Placental pericyte (primary cell): ENCODE data around the gene KDSR. TPM values are rescaled to one million over a fixed set of nuclear protein-coding genes. Genes with fewer than 3 reads are reported as not detected.

Source experiments
- total RNA-seq: library from RNA; depleted of rRNA; stranded (reverse); fragments of >200 nt; gene quantifications from 2 replicates; pipeline ENCODE4 v1.2.3, GENCODE V29; 2012

Gene KDSR, protein sequence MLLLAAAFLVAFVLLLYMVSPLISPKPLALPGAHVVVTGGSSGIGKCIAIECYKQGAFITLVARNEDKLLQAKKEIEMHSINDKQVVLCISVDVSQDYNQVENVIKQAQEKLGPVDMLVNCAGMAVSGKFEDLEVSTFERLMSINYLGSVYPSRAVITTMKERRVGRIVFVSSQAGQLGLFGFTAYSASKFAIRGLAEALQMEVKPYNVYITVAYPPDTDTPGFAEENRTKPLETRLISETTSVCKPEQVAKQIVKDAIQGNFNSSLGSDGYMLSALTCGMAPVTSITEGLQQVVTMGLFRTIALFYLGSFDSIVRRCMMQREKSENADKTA
- 38.4 and 63.0 TPM in 2 replicates for total RNA-seq

DNA sequence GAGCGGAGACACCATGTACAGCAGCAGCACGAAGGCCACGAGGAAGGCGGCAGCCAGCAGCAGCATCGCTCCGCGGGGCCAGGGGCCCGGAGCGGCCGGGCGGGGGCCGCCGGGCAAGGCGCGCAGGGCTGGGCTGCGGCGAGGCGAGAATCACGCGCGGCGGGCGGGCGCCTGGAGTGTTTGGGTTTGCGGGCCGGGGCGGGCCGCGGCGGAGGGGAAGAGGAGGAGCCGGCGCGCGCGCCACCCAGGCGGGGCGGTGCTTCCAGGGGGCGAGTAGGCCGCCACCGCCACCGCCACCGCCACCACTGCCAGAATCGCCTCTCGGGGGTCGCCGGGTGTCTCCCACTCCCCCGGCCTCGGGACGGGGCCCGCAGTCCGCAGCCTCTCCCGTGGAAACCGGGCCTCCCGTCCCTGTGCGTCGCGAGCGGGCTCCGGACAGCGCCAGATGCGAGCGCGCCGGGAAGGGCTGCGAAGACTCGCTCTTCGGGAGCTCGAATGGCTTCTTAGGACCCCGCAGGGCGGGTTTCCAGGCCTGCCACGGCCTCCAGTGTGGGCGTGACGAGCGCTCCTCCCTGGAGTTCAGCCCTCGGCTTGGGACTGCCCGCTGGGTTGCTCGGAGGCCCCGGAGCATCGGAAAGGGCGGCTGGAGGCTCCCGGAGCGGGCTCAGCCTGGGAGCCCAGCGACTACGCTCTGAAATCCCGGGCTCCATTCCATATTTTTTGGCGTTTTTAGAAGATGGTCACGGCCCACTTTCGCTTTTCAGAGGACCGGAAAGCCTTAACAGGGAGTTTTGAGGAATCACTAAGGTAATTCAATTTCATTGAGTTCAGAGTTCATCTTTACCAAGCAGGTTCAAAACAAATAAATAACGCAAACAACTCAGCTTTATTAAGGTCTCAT lies at the start of gene KDSR:
KDSR (minus strand) TSS at position 154 of the 901 bp plus-strand sequence; CDS start at position 66, 88 bp downstream.

GRCh38 chr18:63319383-63320122 lies 47.5 kb downstream of the KDSR start, which contains the start of gene BCL2:
Gene BCL2 (minus strand): TSS chr18:63319769.

Other genes starting within 250 kb of the KDSR start
- 2.8 and 3.0 TPM in 2 replicates for gene BCL2, start 47.4 kb downstream of the KDSR start, total RNA-seq
- gene VPS4B, start 55.3 kb upstream of the KDSR start, total RNA-seq, result 35.5 and 45.7 TPM in 2 replicates
- gene SERPINB5, start 109.8 kb upstream of the KDSR start, total RNA-seq, result 0.14 TPM in 1 of 2 replicates, not detected in the other
- not detected in 2 replicates for gene SERPINB12, start 175.2 kb upstream of the KDSR start, total RNA-seq
- not detected in 2 replicates for gene SERPINB13, start 220.1 kb upstream of the KDSR start, total RNA-seq